SKM-1 (cell line): ENCODE data around the gene ETV6.

Experiments used
- DNase-seq: peaks from one replicate; lab custom pipeline; 2025; ENCODE audit not compliant: unreplicated experiment; lab: John Stamatoyannopoulos, UW

The ETV6 gene

DNA sequence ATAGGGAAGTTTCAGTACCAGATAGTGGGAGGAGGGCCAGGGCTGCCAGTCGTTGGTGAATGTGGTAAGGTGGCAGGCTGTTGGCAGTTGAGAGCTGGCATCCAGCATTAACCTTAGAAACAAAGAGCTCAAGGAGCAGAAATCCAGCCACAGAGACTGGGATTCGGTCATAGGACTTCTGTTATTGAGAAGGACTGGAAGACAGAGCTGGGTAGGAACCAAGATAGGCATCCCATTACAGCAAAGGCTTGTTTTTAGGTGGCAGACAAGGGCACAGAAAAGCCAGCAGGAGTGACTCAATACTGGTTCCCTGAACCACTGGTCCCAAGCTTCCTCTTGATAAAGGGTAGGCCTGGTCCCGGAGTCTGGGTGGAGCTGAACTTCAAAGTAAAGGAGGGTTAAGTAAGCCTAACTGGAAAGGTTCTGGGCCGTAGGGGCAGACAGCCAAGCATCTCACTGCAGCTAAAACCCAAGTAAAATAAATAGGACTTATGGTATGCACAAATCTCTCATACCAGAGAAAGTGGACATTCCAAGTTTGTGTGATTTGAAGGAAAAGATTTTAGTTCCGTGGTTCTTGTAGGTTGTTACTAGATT is 147.9 kb downstream of the ETV6 start:
- no peak for DNase-seq

DNA sequence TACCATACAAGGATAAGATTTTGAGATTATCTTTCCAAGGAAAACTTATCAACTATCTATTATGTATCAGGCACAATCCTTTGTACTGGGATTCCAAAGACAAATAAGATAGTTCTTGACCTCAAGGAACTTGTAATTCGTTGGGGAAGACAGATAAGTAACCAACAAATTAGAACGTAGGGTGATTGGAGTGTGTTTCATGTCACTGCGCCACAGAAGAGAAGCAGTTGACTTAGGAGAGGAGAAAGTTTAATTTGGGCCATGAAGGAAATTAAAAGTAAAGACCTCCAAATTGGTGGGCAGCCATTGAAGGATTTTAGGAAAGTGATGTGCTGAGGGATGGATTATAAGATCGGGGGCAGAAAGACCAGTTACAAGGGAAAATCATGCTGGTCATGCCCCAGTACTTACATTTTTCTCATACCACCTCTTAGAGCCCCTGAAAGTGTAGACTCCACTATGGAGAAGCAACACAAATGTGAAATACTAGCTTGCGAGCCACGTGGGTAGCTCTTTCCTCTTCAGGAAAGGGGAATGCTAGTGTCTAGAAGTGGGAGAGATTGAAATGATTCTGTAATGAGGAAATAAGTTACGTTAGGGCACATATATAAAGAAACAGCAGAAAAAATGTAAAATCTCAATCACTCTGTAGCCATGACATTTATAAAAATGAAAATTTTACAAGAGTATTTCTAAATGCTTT is 148.7 kb downstream of the ETV6 start:
- DNase-seq: no peak

- peak; percentile 47 for DNase-seq
These were observed 149.5 kb downstream of the ETV6 start for GRCh38 chr12:11798856-11799501.

DNA sequence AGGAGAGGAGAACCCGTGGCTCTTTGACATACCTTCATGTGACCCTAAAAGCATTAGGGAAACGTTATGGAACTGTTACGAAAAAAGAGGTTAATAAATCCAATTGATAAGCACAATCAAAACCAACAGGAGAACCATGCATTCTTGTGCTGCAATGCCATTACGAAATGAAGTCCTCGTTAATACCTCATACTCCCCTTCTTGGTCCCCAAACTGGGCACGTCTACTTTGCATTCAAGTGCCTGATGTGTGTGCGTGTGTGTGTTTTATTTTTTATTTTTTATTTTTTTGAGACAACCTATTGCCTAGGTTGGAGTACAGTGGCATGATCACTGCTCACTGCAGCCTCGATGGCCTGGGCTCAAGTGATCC is 150.0 kb downstream of the ETV6 start:
- no peak for DNase-seq

- DNase-seq: no peak
These were observed 152.2 kb downstream of the ETV6 start for GRCh38 chr12:11801643-11802042.

GRCh38 chr12:11804130-11804529 is 154.7 kb downstream of the ETV6 start:
- DNase-seq: no peak

- no peak for DNase-seq
These were observed 155.6 kb downstream of the ETV6 start for GRCh38 chr12:11805043-11805442.

DNA sequence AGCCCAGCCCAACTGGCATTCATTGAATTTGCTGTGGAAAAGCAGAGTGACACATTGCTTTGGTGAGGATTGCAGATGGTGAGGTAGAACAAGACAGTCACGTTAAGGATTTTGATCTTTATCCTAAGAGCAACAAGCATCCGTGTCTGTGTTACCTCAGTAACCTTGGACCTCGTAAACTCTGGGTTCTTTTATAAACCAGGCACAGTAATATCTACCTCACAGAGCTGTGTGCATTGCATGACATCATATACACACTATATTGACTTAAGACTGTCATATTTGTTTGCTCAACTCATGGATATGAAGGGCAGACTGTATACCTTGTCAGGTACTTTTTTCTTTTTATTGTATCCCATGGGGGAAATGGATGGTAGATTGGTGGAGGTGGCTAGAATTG is 156.2 kb downstream of the ETV6 start:
- DNase-seq: no peak

GRCh38 chr12:11807458-11807857 is 158.0 kb downstream of the ETV6 start:
- no peak for DNase-seq

DNA sequence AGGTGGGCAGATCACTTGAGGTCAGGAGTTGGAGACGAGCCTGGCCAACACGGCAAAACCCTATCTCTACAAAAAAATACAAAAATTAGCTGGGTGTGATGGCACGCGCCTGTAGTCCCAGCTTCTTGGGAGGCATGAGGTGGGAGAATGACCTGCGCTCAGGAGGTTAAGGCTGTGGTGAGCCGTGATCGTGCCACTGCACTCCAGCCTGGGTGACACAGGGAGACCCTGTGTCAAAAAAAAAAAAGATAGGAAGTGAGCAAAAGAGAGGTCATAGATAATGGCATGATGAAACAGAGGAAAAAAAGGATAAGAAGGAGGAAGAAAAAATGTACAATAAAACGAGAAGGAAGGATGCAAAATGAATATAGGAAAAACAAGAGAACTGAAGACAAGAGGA is 159.5 kb downstream of the ETV6 start:
- no peak for DNase-seq

- DNase-seq: no peak
These were observed 160.7 kb downstream of the ETV6 start for GRCh38 chr12:11810206-11810545.

- DNase-seq: no peak
These were observed 161.5 kb downstream of the ETV6 start for GRCh38 chr12:11811008-11811407.

GRCh38 chr12:11812241-11812585 is 162.7 kb downstream of the ETV6 start:
- no peak for DNase-seq

DNA sequence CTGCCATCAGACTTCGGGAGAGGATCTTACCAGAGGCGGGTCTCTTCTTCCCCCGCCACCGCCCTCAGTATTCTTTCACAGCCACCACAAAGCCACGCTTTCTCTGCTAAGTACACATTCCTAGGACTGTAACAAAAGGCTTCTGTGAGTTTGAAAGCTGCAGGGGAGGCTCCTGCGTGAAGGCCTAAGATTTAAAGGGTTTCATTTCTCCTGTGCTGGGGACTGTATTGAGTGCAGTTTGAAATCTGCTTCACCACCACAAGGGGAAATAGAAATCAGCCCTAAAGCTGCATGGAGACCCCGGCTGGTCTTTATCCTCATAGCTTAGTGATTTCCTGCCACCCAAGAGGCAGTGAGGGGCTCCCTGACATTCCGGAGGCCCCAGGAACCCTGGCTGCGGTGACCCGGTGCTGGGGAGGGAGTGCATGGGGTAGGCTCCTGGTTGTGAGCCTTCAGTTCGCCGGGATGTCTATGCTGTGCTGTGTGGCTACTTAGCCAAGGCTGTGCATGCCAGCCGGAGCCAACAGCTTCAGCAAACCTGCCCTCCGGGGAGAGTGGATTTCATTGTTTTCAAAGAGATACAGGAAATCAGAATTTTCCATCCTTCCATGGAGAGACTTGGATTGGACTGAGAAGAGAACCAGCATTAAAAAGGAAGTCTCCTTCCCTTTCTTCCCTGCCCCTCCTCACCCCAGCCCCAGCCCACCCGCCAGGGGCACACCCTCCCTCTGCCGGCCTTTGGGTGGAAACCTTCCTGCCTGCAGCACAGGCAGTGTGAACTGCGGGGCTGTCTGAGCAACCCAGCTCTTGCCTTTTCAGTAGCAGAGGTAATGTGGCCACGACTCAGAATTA is 163.3 kb downstream of the ETV6 start:
- DNase-seq: no peak

GRCh38 chr12:11813438-11813813 is 164.0 kb downstream of the ETV6 start:
- no peak for DNase-seq

DNA sequence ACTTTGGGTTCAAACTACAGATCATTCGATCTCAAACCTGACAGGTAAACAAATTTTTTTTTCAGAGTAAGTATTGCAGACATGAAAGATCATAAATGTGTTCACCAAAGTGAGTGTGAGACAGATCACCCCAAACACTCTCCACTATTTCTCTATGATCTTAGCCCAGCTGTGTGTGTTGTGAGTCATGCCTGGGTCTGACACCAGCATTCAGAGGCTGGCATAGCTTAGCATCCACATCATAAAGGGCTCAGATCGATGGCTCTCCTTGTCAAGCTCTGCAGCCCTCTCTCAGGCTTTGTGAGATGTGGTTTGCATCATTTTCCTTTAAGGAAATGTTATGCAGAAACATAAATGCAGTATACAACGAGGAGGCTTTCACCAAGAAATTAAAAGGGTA is 164.9 kb downstream of the ETV6 start:
- DNase-seq: no peak

DNA sequence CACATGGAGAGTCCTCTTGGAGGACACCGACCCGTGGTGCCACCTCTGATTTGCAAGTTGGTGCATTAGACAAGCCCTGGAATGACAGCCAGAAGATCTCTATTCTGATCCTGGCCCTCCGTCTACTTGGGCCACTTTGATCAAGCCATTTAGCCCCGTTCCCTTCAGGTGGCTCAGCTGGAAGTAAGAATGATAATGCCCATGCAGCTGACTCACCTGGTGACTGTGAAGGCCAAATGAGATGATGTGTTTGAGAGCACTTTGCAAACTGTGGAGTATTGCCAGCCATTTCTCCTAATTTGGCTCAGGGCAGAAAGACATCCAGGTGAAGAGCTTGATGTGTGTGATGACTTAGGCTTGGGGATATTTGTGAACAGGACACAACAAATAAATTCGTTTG is 165.9 kb downstream of the ETV6 start:
- DNase-seq: no peak

- no peak for DNase-seq
These were observed 170.2 kb downstream of the ETV6 start for GRCh38 chr12:11819643-11820042.

- DNase-seq: no peak
These were observed 171.0 kb downstream of the ETV6 start for GRCh38 chr12:11820476-11820875.

DNA sequence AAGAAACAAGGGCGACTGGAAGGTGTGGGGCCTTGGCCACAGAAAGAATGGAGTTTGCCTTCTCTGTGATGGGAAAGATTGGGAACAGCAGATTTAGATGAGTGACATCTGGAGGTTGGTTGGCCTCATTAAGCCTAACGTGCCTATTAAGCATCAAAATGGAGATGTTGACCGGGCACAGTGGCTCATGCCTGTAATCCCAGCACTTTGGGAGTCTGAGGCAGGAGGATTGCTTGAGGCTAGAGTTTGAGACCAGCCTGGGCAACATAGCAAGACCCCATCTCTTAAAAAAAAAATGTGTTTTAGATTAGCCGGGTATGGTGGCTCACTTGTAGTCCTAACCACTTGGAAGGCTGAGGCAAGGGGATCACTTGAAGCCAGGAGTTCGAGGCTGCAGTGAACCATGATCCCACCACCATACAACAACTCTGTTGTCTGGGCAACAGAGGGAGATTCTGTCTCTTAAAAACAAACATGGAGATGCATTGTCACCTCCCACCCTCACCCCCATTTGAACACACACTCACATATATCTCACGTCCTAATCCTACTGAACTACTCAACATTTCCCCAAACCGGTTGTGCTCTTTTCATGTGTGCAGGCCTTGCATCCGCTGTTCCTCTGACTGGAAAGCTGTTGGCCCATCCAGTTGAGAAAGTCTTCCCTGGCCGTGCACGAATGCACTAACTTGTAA is 172.1 kb downstream of the ETV6 start:
- no peak for DNase-seq

GRCh38 chr12:11822081-11822834 is 172.8 kb downstream of the ETV6 start:
- no peak for DNase-seq
